PFSK-1 (cell line): ENCODE results near the gene RAB21.

ENCODE experiments used
- FOXP2 ChIP-seq: optimal IDR thresholded peaks from 2 replicates; pipeline ENCODE3; 2011; ENCODE audit warnings: borderline replicate concordance, control low read depth, inconsistent platforms; ENCODE audit not compliant: insufficient read depth; ENCODE audit errors: extremely low read length, extremely low read depth
- POLR2AphosphoS5 ChIP-seq: IDR thresholded peaks from 2 replicates; pipeline ENCODE4 v1.6.1; 2012; ENCODE audit warnings: low read depth, mild to moderate bottlenecking, control low read depth, low read length, moderate library complexity
- REST ChIP-seq, 2 experiments: IDR thresholded peaks; 2 replicates each; pipeline versions ENCODE4 v1.6.1 to v1.8.0; 2011 to 2012; ENCODE audit warnings: low read depth in 2 of 2, low read length in 2 of 2, control low read depth in 1 of 2, inconsistent platforms in 1 of 2, mild to moderate bottlenecking in 1 of 2, moderate library complexity in 1 of 2; ENCODE audit not compliant: insufficient read depth in 1 of 2
- SIN3A ChIP-seq: IDR thresholded peaks from 2 replicates; pipeline ENCODE4 v1.6.1; 2012; ENCODE audit warnings: mild to moderate bottlenecking, low read length, moderate library complexity, borderline replicate concordance; ENCODE audit not compliant: insufficient read depth
- TAF1 ChIP-seq: IDR thresholded peaks from 2 replicates; pipeline ENCODE4 v1.6.1; 2012; ENCODE audit warnings: low read length, control low read depth, borderline replicate concordance; ENCODE audit not compliant: insufficient read depth

DNA sequence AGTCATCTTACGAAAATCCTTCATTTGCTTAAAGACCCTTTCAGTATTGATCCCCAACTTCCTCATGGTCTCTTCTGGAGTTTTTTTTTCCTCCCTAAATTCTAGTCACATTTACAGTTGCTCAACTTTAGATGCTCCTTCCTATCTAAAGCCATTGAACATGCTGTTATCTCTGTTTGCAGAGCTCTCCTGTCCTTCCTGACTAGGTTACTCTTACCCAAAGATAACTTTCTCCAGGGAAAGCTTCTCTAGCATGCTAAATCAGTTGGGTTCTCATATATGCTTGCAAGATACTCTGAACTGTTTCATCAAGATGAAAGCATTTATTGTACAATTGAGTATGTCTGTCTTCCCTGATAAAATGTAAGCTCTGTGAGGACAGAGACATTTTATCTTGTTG, 1.8 kb upstream of the RAB21 start:
- TF ChIP-seq POLR2AphosphoS5 (no peak), TAF1 (no peak), SIN3A (no peak), REST (IDR thresholded peaks at IDR 0.05; ENCODE audit: insufficient read depth in 1 of 2, low read depth in 2 of 2, low read length in 2 of 2) (no peak), FOXP2 (no peak)
